Nephron (organoid): ENCODE measurements around the gene NECTIN3.

Experiments used
- H3K27ac Mint-ChIP-seq, 3 experiments: 2 replicates each; pipeline ENCODE4 v1.8.0; 2020; ENCODE audit warnings: mixed read lengths in 3 of 3, mild to moderate bottlenecking in 2 of 3, moderate library complexity in 1 of 3
- H3K27me3 Mint-ChIP-seq: 2 replicates; pipeline ENCODE4 v1.8.0; 2021; ENCODE audit warnings: low read depth, mild to moderate bottlenecking, moderate library complexity, mixed read lengths
- H3K36me3 Mint-ChIP-seq: 2 replicates; pipeline ENCODE4 v1.8.0; 2020; ENCODE audit warnings: low read depth, mixed read lengths
- H3K4me1 Mint-ChIP-seq: 2 replicates; pipeline ENCODE4 v1.8.0; 2020; ENCODE audit warnings: mixed read lengths
- H3K4me3 Mint-ChIP-seq, 3 experiments: 2 replicates each; pipeline ENCODE4 v1.8.0; 2020; ENCODE audit warnings: mild to moderate bottlenecking in 3 of 3, mixed read lengths in 3 of 3, moderate library complexity in 2 of 3
- H3K9me3 Mint-ChIP-seq: 2 replicates; pipeline ENCODE4 v1.8.0; 2020; ENCODE audit warnings: mixed read lengths
- TF ChIP-seq, protein P1 (sequence below), 3 experiments: fragments of 200-600 bp; sonication (generic); IDR thresholded peaks; one replicate each; pipeline ENCODE4 v1.5.0; 2021; ENCODE audit warnings: antibody characterized with exemption in 3 of 3; ENCODE audit not compliant: unreplicated experiment in 3 of 3

The NECTIN3 gene

DNA sequence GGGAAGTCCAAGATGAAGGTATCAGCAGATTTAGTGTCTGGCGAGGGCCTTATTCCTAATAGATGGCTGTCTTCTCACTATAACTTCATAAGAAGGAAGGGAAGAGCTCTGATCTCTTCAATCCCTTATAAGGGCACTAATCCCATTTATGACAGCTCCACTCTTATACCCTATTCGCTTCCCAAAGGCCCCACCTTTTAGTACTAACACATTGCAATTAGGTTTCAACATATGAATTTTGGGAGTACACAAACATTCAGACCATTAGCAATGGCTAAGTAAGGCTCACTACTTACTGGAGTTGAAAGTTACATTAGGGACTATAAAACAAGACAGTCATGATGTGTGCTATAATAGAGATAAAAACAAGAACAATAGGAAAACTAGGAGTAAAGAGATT is 118.9 kb downstream of the NECTIN3 start:
- peak overlapping the region in 1 of 3 experiments; percentile 4 for H3K27ac Mint-ChIP-seq
- TF ChIP-seq, protein P1, sequence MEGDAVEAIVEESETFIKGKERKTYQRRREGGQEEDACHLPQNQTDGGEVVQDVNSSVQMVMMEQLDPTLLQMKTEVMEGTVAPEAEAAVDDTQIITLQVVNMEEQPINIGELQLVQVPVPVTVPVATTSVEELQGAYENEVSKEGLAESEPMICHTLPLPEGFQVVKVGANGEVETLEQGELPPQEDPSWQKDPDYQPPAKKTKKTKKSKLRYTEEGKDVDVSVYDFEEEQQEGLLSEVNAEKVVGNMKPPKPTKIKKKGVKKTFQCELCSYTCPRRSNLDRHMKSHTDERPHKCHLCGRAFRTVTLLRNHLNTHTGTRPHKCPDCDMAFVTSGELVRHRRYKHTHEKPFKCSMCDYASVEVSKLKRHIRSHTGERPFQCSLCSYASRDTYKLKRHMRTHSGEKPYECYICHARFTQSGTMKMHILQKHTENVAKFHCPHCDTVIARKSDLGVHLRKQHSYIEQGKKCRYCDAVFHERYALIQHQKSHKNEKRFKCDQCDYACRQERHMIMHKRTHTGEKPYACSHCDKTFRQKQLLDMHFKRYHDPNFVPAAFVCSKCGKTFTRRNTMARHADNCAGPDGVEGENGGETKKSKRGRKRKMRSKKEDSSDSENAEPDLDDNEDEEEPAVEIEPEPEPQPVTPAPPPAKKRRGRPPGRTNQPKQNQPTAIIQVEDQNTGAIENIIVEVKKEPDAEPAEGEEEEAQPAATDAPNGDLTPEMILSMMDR (IDR thresholded peaks at IDR 0.05; ENCODE audit: unreplicated experiment in 3 of 3), result no peak
- no peak overlapping the region for H3K4me3 Mint-ChIP-seq
- H3K4me1 Mint-ChIP-seq, result peaks cover 16% of the 10 kb centered on the region
- peaks cover 46% of the 10 kb centered on the region for H3K36me3 Mint-ChIP-seq
- H3K27me3 Mint-ChIP-seq, result no peaks in the 10 kb centered on the region
- no peaks in the 10 kb centered on the region for H3K9me3 Mint-ChIP-seq

- Mint-ChIP-seq H3K36me3 (peaks cover 47% of the 10 kb centered on the region), H3K4me3 (no peak overlapping the region), H3K27me3 (no peaks in the 10 kb centered on the region), H3K4me1 (peaks cover 16% of the 10 kb centered on the region), H3K9me3 (no peaks in the 10 kb centered on the region), H3K27ac (peak overlapping the region in 2 of 3 experiments; percentile 48 to 71)
- TF ChIP-seq, protein P1 (IDR thresholded peaks at IDR 0.05; ENCODE audit: unreplicated experiment in 3 of 3), result no peak
Observed at GRCh38 chr3:111193472-111193871, 121.9 kb downstream of the NECTIN3 start.

DNA sequence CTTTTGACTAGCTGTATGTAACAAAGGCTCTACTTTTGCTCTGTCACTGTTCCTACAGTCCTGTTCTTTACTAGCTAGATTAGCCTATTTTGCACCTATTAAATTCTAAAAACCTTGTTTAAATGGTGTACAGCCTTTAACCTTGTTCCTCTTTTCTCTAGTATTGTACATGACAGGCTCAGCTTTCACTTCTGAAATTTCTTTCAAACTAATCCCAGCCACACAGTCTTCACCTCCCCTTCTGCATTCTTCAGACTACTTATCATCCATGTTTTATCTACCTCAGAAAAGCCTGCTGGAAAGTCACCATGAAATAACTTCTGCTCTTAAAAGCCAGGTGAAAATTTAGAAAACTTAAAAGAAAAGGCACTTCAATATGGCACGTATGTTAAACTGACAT is 122.4 kb downstream of the NECTIN3 start:
- Mint-ChIP-seq H3K9me3 (no peaks in the 10 kb centered on the region), H3K36me3 (peaks cover 47% of the 10 kb centered on the region), H3K4me3 (no peak overlapping the region), H3K4me1 (peaks cover 20% of the 10 kb centered on the region), H3K27ac (peak overlapping the region in 2 of 3 experiments; percentile 25 to 71), H3K27me3 (no peaks in the 10 kb centered on the region)
- TF ChIP-seq, protein P1 (IDR thresholded peaks at IDR 0.05; ENCODE audit: unreplicated experiment in 3 of 3), result no peak

DNA sequence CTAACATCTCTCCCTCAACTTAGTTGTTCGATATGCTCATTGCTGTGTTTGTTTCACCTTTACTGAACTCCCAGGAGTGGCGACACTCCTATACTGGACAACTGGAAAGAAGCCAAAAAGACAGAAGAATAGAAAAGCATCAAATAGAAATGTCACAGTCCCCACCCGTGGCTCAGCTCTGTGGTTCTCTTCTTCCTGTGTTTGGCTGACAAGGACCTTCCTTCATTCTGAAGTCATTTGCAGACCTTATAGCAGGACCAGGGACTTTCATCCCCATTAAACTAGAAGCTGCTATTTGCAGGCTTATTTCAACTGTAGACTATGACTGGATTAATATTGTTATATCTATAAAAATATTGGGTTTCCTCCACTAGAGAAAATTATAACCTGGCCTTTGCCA is 125.9 kb downstream of the NECTIN3 start:
- TF ChIP-seq, protein P1 (IDR thresholded peaks at IDR 0.05; ENCODE audit: unreplicated experiment in 3 of 3), result no peak
- H3K4me1 Mint-ChIP-seq, result peaks cover 41% of the 10 kb centered on the region
- H3K4me3 Mint-ChIP-seq, result no peak overlapping the region
- no peaks in the 10 kb centered on the region for H3K9me3 Mint-ChIP-seq
- H3K36me3 Mint-ChIP-seq, result peaks cover 29% of the 10 kb centered on the region
- no peak overlapping the region for H3K27ac Mint-ChIP-seq
- H3K27me3 Mint-ChIP-seq, result no peaks in the 10 kb centered on the region

DNA sequence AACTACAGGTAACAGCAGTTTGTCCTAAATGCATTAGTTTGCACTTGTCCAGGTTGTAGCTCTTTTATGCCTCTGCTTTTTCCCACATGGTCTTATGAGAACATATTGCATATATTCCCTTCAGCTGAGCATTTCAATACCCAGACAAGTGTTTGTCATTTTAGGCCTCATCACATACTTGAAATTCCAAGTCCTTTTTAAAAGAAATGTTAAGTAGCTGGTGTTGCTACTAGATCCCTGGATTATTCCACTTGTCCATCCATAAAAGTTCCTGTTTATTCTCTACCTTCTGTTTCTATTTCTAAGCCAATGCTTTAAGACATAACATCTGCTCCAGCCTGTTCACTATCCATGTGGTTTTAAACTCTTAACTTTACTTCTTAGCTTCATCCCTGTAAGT is 128.4 kb downstream of the NECTIN3 start:
- peak overlapping the region; percentile 8 to 41 (median 34) for H3K27ac Mint-ChIP-seq
- TF ChIP-seq, protein P1 (IDR thresholded peaks at IDR 0.05; ENCODE audit: unreplicated experiment in 3 of 3), result no peak
- no peak overlapping the region for H3K4me3 Mint-ChIP-seq
- H3K27me3 Mint-ChIP-seq, result no peaks in the 10 kb centered on the region
- peaks cover 36% of the 10 kb centered on the region for H3K4me1 Mint-ChIP-seq
- H3K9me3 Mint-ChIP-seq, result no peaks in the 10 kb centered on the region
- peaks cover 11% of the 10 kb centered on the region for H3K36me3 Mint-ChIP-seq

- no peaks in the 10 kb centered on the region for H3K9me3 Mint-ChIP-seq
- H3K4me3 Mint-ChIP-seq, result no peak overlapping the region
- H3K4me1 Mint-ChIP-seq, result no peaks in the 10 kb centered on the region
- TF ChIP-seq, protein P1 (IDR thresholded peaks at IDR 0.05; ENCODE audit: unreplicated experiment in 3 of 3), result no peak
- H3K36me3 Mint-ChIP-seq, result no peaks in the 10 kb centered on the region
- no peaks in the 10 kb centered on the region for H3K27me3 Mint-ChIP-seq
- H3K27ac Mint-ChIP-seq, result no peak overlapping the region
Observed at GRCh38 chr3:111210003-111210711, 138.5 kb downstream of the NECTIN3 start.
